ENCODE data around the gene CCNY.
A peak's percentile ranks its signal among the peaks of the same experiment; 100 is the strongest.

CCNY gene

DNA sequence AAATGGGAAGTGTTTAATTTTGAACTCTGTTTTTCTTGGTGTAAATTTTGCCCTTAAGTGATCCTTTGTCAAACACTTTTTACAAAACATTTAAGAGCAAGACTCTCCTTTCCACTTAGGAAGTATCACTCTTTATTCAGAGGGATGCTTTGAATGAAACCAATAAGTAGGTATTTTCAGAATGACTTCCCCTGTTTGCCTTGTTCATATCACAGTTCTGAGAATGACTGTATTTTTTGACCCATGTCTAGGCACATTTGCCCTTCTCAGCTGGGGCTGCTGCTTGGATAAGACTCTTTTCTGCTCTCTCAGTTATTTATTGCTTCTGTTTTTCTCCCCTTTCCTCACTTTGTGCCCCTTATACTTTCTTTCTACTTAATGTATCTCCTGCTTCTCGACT, 98.2 kb downstream of the CCNY start:
- no peak for DNase-seq

DNA sequence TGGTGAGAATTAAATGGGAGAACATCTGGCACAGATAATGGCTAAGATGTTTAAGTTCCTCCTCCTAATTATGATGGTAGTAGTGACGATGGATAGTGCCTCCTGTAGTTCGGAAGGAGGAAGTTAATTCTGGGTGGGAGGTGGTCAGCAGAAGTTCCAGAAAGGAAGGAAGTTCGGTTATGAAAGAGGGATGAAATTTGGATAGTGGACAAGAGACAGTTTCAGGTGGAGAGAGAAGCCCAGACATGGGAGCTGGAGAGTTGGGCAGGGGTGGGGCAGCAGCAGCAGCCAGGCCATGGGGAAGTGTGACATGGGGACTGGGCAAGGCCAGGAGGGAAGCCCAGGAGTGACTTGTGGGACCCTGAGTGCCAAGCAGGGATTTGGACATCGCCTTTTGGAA, 99.5 kb downstream of the CCNY start:
- no peak for DNase-seq

DNA sequence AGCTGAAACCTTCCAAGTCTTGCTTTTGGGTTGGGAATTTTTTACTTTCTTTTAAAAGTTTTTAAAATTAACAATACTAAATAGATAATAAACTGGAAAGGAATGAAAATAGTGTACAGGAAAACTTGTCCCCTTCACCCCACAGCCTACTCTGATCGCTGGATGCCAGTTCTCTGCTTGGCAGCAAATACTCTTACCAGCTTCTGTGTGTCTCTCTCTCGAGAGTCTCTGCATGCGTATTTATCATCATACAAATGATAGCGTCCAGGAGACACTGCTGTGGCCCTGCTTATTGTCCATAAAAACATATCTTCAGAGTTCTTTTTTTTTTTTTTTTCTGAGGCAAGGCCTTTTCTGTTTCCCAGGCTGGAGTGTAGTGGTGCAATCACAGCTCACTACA, 101.5 kb downstream of the CCNY start:
- DNase-seq, result no peak

DNA sequence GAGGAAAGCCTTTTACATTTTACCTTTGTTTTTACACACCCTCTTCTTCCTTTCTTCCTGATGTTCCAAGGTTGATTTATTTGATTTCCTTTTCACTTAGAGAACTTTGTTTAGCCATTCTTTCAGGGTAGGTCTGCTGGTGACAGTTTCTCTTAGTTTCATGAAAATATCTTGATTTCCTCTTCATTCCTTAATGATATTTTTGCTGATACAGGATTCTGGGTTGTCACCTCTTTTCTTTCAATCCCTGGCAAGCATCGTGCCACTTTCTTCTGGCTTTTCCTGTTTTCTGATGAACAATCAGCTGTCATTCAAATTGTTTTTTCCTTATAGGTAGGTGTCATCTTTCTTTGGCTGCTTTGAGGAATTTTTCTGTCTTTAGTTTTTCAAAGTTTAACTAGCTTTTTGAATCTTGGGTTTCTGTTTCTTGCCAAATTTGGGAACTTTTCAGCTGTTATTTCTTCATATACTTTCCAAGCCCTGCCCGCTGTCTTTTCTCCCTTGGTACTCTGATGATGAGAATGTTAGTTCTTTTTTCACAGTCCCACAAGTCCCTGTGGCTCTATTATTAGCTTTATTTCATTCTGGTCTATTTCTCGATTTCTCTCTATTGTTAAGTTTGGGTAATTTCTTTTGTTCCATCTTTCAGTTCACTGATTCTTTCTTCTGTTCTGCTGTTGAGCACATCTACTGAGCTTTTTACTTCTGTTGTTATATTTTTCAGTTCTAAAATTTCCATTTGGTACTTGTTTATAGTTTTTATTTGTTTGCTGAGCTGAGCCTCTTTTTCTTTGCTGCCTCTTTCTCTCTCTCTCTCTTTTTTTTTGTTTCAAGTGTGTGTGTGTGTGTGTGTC, 102.6 kb downstream of the CCNY start:
- DNase-seq, result no peak

DNA sequence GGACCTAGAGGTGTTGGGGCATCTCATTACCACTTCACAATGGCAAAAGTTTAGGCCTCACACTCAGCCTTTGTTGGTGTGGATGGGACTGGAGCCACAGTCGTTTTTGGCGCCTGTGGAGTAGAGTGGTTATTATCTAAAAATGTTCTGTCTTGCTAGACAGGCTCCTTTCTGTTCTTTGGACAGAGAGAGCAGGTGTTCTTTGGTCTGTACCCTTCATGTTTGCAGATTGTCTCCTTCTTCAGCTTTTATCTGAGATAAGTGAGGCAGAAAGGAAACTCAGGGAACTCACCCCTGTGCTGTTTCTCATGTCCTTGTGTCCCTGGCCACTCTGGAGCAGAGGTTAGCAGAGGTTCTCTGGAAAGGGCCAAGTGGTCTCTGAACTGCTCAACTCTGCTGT, 103.7 kb downstream of the CCNY start:
- DNase-seq, result no peak

DNA sequence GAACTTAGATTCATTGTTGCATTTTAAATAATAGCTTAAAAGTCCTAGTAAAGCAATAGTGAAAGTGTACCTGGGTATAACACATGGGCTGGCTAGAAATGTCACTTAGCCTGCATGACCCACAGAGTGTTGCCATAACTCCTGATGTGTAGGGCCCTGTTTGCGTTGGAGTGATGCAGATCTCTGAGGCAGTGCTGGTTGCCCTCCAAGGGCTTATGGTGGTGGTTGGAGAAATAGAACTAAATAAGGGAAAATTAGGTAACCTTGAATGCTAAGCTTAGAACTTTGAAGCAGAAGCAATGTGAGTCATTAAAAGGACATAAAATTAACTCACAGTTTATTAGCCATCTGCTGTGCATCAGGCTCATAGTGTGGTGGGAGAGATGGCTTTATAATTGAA, 105.7 kb downstream of the CCNY start:
- DNase-seq, result no peak

DNA sequence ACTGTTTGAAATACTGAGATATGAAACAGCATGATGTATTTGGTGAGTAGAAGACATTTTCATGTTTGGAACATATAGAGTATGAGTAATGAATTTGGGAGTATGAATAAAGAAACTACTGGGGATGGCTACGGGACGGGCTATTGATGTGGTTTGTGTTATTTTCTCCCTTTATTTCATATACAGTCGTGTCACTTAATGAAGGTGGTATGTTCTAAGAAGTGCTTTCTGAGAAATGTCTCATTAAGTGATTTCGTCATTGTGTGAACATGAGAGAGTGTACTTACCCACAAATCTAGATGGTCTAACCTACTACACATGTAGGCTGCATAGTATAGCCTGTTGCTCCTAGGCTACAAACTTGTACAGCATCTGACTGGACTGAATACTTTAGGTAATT, 106.3 kb downstream of the CCNY start:
- DNase-seq, result no peak

DNA sequence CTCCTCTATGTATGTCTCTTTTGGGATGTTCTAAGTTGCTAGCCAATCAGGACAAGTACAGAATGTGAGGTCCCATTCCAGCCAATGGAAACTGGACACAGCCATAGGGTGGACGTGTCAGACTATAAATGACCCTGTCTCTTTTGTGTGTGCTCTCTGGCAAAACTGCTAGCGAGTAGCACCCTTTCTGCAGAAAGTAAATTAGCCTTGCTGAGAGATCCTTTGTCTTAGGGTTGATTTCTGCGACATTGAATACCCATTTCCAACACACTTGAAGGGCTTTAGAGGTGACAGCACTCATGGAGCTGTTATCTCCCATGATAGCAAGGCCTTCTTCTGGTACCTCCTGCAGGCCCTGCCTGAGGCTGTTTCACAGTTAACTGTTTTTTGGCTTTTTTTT, 107.5 kb downstream of the CCNY start:
- no peak for DNase-seq

DNA sequence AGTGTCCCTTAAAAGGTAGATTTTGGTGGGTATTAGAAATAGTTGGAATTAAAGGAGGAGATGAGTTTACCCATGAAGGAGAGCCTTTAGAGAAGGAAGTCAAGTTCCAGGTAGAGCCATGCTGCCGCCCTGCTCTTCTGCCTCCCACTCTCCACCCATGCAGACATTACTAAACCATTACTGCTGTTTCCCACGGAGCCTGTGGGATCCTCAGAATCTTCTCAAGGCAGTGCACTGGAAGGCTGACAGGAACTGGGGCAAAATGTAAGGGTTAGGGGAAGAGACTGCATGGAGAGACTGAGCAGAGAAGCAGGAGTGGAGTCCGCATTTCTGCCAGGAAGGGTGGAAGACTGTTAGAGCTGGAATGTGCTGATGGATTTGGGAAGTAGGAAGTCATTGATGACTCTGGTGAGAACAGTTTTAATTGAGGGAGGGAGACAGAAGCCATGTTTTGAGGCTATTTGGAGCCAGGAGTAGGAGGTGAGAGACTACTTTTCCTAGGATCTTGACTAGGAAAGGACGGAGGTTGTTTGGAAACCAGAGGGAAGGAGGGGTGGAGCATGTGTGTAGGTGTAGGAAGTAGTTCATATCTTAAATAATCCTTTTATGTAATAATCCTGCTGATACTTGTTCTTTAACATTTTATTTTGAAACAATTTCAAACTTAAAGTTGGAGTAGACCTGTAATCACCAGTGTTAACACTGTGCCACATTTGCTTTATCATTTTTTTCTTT, 109.0 kb downstream of the CCNY start:
- DNase-seq, result no peak

DNA sequence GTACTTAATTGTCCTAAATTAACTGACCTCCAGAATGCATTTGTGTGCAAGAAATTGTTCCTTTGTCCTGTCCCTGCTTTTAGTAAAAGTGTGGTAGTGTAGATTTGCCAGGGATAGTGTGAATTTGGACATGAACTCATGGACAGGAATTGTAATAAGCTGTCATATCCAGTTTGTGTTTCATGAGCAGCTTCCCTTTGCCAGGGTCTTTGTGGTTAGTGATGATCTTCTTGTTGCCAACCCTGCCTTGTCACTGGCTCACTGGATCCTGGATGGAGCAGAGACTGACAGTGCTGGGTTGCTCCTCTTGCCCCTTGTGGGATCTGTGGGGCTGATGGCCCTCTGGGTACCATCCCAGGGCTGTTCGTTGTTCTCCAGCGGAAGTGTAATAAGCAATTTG, 110.1 kb downstream of the CCNY start:
- no peak for DNase-seq

DNA sequence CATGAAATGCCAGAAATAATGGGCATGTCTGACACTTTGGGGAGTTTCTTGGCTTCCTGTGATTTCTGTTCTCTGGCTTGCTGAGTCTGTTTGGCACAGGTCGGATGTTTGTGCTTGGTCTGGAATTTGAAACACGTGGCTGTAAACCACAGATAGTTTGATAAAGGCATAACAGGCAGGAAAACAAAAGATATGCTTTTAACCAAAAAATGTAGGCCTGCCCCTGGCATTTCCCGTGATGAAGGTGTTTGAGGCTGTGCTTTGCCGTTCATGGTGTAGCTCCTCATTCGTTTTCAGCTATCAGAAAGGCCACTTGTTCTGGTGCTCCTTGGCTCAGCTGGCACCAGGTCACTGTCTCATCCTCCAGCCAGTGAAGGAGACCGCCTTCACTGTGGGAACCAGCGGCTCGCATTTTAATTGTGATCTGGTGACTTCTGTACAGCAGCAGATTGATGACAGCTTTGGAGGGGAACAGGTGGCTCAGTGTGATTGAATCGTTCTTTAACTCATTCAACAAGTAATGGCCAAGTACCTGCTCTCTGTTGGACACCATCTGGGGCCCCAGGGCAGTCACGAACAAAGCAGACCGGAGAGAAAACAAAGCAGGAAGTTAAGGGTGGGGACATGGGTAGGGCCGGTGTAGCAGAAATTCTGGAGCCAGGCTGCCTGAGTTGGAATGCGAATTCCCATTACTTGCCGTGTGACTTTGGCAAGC, 111.5 kb downstream of the CCNY start:
- peak; percentile 17 for DNase-seq

DNA sequence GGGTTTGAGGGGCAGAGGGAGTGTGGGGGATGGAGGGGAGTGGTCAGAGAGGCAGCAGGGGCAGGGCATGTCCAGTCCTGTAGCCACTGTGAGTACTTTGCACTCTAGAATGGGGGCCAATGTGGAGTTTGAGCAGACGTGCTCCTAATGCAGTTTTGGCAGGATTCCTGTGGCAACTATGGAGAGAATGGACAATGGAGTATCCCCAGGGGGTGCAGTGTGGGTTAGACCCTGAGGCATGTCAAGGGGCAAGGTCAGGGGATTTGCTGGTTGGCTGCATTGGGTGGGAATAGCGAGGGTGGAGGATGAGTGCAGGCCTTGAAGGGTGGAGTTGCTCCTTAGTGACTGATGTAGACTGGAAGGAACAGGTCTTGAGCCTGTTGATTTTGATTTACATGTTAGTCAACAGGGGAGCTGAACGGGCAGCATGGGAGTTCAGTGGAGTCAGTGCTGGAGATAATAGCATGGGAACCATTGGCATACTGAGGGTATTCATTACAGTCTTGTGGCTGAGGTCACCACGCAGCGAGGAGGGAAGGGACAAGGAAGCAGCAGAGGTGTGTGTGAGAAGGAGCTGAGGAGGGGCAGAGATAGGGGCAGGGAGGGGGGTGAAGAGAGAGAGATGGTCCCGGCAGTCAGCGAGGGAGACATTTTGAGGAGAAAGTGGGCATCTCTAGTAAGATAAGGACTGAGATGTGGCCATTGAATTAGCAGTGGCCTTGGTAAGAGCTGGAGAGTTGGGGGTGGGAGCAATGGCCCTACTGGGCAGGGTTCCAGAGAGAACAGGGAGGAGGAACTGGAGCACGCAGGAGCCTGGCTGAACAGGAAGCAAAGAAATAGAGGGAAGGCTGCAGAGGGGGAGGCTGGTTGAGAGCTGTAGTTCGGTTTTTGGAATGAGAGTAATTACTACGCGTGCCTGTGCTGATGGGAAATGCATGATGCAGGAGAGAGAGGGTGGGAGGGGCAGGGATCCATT, 112.7 kb downstream of the CCNY start:
- DNase-seq, result no peak

DNA sequence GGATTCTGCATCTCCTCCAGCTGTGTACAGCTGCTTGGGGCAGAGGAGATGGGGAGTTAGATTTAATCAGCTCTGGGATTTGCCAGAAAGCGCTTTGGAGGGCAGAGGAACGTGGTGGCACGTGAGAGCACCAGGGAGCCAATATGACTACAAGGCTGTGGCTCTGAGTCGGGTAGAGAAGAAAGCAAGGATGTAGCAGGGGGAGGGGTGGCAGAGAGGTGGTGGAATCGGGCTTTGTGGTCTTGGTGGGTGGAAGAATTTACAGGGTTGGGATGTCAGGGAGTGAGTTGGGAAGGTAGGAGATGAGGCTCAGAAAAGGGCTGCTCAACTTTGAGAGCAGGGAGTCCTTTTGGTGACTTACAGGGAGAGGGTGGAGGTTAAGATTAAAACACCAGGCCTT, 113.6 kb downstream of the CCNY start:
- DNase-seq, result no peak

DNA sequence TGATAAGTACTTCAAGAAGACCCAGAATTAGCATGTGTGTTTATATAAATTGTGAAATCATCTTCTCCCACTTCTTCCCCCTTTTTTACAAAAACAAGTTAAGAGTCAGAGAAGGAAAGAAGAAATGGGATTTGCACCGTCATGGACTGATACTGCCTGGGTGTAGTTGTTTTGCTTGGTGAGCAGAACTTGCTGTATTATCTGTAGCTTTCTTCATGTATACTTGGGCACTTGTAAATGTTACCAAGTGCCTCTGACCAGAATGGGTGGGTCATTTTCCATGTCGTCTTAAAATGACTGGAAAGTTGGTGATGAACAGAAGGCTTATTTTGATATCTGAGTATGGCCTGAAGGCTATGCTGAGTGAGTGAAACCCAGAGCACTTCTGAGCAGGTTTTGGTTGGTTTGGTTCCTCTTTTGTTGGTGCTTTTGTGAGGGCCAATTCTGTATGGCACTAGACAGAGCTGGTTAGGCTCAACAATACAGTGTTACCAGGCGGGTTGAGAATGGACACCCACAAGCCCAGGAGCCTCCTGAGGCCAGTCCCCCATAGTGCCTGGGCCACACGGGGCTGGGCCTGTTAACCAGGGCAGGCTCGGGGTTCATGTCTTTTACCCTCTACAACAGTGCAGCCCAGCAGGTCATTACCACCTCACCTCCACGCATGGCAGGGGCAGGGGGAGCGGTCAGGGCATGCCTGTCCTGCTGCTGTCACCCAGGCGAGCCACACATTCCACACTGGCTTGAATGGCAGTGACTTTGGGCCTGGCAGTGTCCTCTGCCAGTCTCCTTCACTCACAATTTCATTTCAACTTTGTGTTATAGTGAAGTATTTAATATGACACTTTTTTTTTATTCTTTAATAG, 115.1 kb downstream of the CCNY start:
- DNase-seq, result no peak

DNA sequence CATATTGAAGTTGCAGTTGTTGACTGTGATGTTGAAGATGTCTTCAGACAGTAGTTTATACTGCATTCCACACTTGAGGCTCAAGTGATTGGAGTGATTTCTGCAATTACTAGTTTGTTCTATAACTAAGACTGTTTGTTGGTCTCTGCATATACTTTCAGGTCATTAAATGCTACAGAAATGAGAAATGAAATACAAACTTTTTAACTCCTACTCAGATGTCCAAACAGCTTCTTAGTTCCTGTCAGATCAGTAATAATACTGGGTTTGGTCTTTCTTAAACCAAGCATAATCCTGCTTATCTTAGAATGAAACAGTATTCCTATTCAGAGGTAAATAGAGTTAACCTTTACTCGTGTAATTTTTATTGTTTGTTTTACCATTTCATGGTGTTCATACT, 115.9 kb downstream of the CCNY start:
- no peak for DNase-seq

DNA sequence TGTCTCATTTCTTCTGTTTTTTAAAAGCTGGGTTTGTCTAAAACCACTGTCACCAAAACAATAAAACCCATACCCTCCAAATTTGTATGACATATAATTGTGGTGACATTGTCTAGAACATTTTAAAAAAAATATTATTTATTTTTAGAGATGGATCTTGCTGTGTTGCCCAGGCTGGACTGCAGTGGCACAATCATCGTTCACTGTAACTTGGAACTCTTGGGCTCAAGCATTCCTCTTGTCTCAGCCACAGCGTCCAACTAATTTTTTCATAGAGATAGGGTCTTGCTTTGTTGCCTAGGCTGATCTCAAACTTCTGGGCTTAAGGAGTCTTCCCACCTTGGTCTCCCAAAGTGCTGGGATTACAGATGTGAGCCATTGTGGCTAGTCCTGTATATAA, 116.5 kb downstream of the CCNY start:
- DNase-seq, result no peak

DNA sequence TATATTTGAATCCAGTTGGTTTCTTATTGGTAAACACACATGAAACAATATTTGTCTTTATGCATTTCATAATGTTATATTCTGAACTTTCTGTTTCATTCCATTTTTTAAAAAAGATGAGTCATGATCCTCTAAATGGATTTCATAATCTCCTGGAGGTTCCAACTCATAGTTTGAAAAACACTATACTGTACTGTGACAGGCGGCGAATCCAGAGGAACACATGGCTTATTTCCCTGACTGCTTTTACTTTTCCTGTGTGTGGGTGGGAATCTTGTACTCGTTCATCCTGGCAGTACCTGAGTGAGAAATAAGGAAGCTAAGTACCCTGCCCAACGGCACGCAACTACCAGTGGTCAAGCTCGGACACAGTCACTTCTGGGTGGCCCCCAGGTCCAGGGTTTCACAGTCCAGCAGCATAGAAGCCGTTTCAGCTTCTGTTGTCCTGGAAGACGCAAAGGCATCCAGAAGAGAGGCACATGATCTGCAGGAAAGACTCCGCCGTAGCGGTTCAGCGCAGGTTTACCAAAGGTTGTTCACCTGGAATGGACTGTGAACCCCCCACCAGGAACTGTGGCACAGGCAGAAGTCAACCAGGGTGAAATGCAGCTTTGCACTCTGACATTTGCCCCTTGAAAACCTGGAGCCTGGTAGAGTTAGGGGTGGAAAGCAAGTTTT, 117.7 kb downstream of the CCNY start:
- DNase-seq, result no peak

DNA sequence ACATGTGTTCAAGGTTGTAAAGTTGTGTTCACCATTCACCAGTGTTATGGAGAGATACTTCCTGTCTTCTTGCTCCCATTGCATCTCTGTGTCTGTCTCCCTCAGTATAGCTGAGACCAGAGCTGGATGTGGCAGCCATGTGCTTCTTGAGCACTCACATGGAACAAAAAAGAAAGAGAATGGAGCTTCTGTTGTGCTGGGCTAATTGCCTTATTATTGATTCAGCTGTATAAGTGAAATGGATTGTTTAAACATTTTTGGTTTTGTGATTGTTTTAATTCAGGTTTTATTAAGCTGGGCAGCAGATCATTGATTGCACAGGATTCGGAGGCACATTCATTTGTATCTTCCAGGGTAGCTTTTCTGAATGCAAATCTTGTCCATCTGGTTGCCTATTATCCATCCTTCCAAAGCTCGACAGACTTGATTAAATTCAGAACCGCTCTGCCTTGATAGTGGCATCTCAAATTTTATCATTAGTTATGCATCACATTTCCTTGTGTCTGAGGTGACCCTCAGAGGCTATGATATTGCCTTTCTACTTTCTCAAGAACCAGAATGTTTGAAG, 119.9 kb downstream of the CCNY start:
- DNase-seq, result no peak

DNA sequence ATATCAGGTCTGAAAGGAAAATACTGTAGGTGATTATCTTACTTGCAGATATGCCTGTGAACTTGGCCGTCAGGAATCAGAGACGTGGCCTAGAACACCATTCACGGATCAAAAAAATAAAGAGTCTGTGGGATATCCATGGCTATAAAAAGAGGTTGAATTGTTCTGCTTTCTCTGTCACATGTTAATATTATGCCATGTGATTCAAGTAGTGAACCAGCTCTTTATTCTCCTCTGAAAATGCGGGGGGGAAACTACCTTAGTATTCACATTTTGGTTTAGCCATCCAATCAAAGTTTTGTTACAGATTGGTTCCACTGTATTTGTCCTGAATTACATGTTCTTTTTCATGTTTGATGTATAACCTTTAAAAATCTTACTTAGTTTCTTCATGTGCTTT, 120.5 kb downstream of the CCNY start:
- DNase-seq, result no peak

All from activated effector memory CD4-positive, alpha-beta T cell treated with Interleukin-2 at 50 U/mL for 16 hours (primary cell).